GM18498 (cell line): Measurements from ENCODE around the gene PRR35.
"Not testable (repeated sequence)": the region's sequence is repeated elsewhere in the genome, so short reads cannot be mapped to it uniquely, and the experiment has no call there.

ENCODE experiments used
- ATAC-seq: cut with Tn5 transposase; IDR thresholded peaks from one replicate; pipeline ENCODE4 v1.9.1; 2021; ENCODE audit warnings: mild to moderate bottlenecking, moderate library complexity; ENCODE audit not compliant: unreplicated experiment

PRR35 gene

GRCh38 chr16:591892-592517, 31.8 kb downstream of the PRR35 start:
- no peak for ATAC-seq

GRCh38 chr16:592518-593306, 32.5 kb downstream of the PRR35 start:
- ATAC-seq = no peak

GRCh38 chr16:593406-593805, 33.2 kb downstream of the PRR35 start:
- no peak for ATAC-seq

- no peak for ATAC-seq
Observed at GRCh38 chr16:593807-594206, 33.6 kb downstream of the PRR35 start.

- no peak for ATAC-seq
Observed at GRCh38 chr16:595094-595528, 34.9 kb downstream of the PRR35 start.

- no peak for ATAC-seq
Observed at GRCh38 chr16:595942-596735, 35.9 kb downstream of the PRR35 start.

GRCh38 chr16:596736-597060, 36.5 kb downstream of the PRR35 start:
- ATAC-seq = no peak

GRCh38 chr16:597655-598054, 37.5 kb downstream of the PRR35 start:
- not testable (repeated sequence) for ATAC-seq

- ATAC-seq = no peak
Observed at GRCh38 chr16:598823-599739, 38.9 kb downstream of the PRR35 start.

- no peak for ATAC-seq
Observed at GRCh38 chr16:600781-601180, 40.6 kb downstream of the PRR35 start.

GRCh38 chr16:603933-604332, 43.7 kb downstream of the PRR35 start:
- ATAC-seq = no peak

GRCh38 chr16:606656-607307, 46.6 kb downstream of the PRR35 start:
- ATAC-seq = no peak

GRCh38 chr16:608019-608418, 47.8 kb downstream of the PRR35 start:
- ATAC-seq = no peak

- no peak for ATAC-seq
Observed at GRCh38 chr16:609316-609715, 49.1 kb downstream of the PRR35 start.

- no peak for ATAC-seq
Observed at GRCh38 chr16:609984-610383, 49.8 kb downstream of the PRR35 start.

GRCh38 chr16:610513-611381, 50.6 kb downstream of the PRR35 start:
- ATAC-seq = no peak

GRCh38 chr16:615122-615521, 54.9 kb downstream of the PRR35 start:
- ATAC-seq = no peak
